Measurements from ENCODE around the gene TMEM61.

The TMEM61 gene

GRCh38 chr1:54996869-54997710, 16.7 kb downstream of the TMEM61 start:
- Mint-ChIP-seq H3K36me3 (ENCODE audit: low read depth) (no peaks in the 10 kb centered on the region), H3K4me1 (peaks cover 21% of the 10 kb centered on the region), H3K9me3 (no peaks in the 10 kb centered on the region), H3K27ac (no peak overlapping the region), H3K4me3 (no peak overlapping the region), H3K27me3 (peaks cover 42% of the 10 kb centered on the region)
- no peak for ATAC-seq
- DNase-seq = no peak

GRCh38 chr1:54997711-54997986, 17.2 kb downstream of the TMEM61 start:
- Mint-ChIP-seq H3K27ac (no peak overlapping the region), H3K9me3 (no peaks in the 10 kb centered on the region), H3K27me3 (peaks cover 42% of the 10 kb centered on the region), H3K36me3 (ENCODE audit: low read depth) (no peaks in the 10 kb centered on the region), H3K4me3 (no peak overlapping the region), H3K4me1 (peaks cover 21% of the 10 kb centered on the region)
- DNase-seq = no peak
- no peak for ATAC-seq

GRCh38 chr1:54998100-54998499, 17.7 kb downstream of the TMEM61 start:
- H3K4me3 Mint-ChIP-seq = no peak overlapping the region
- H3K27me3 Mint-ChIP-seq = peaks cover 42% of the 10 kb centered on the region
- no peaks in the 10 kb centered on the region for H3K36me3 Mint-ChIP-seq (ENCODE audit: low read depth)
- DNase-seq (no peak), ATAC-seq (no peak)
- no peak overlapping the region for H3K27ac Mint-ChIP-seq
- H3K9me3 Mint-ChIP-seq = no peaks in the 10 kb centered on the region
- H3K4me1 Mint-ChIP-seq = peaks cover 21% of the 10 kb centered on the region

- Mint-ChIP-seq H3K4me3 (no peak within 1 kb of the TSS), H3K36me3 (ENCODE audit: low read depth) (no peaks in the 10 kb centered on the region), H3K27ac (no peak within 1 kb of the TSS), H3K9me3 (no peaks in the 10 kb centered on the region), H3K4me1 (peaks cover 21% of the 10 kb centered on the region), H3K27me3 (peaks cover 42% of the 10 kb centered on the region)
- no peak for ATAC-seq
- no peak for DNase-seq
These were observed 18.2 kb downstream of the TMEM61 start, which contains the start of gene BSND for GRCh38 chr1:54998677-54999076. Gene BSND, plus strand, starts transcription at chr1:54998933. Its CDS starts 254 bp downstream, at chr1:54999187.

GRCh38 chr1:55000110-55001085, 20.0 kb downstream of the TMEM61 start:
- no peak overlapping the region for H3K4me3 Mint-ChIP-seq
- DNase-seq = no peak
- H3K27me3 Mint-ChIP-seq = peaks cover 36% of the 10 kb centered on the region
- H3K9me3 Mint-ChIP-seq = no peaks in the 10 kb centered on the region
- no peak for ATAC-seq
- no peak overlapping the region for H3K27ac Mint-ChIP-seq
- H3K36me3 Mint-ChIP-seq (ENCODE audit: low read depth) = no peaks in the 10 kb centered on the region
- peaks cover 17% of the 10 kb centered on the region for H3K4me1 Mint-ChIP-seq

- Mint-ChIP-seq H3K4me3 (no peak overlapping the region), H3K36me3 (ENCODE audit: low read depth) (no peaks in the 10 kb centered on the region), H3K27ac (no peak overlapping the region), H3K27me3 (peaks cover 27% of the 10 kb centered on the region), H3K4me1 (peaks cover 8% of the 10 kb centered on the region), H3K9me3 (no peaks in the 10 kb centered on the region)
- ATAC-seq = no peak
- DNase-seq = no peak
These were observed 20.9 kb downstream of the TMEM61 start for GRCh38 chr1:55001311-55001710.

- no peak overlapping the region for H3K27ac Mint-ChIP-seq
- DNase-seq = no peak
- no peak overlapping the region for H3K4me3 Mint-ChIP-seq
- H3K27me3 Mint-ChIP-seq = peaks cover 16% of the 10 kb centered on the region
- no peaks in the 10 kb centered on the region for H3K4me1 Mint-ChIP-seq
- no peaks in the 10 kb centered on the region for H3K9me3 Mint-ChIP-seq
- ATAC-seq = no peak
- H3K36me3 Mint-ChIP-seq (ENCODE audit: low read depth) = no peaks in the 10 kb centered on the region
These were observed 22.3 kb downstream of the TMEM61 start for GRCh38 chr1:55002686-55003085.

- DNase-seq (no peak), ATAC-seq (no peak)
- Mint-ChIP-seq H3K4me1 (no peaks in the 10 kb centered on the region), H3K36me3 (ENCODE audit: low read depth) (no peaks in the 10 kb centered on the region), H3K4me3 (no peak overlapping the region), H3K27ac (no peak overlapping the region), H3K27me3 (peaks cover 1% of the 10 kb centered on the region), H3K9me3 (no peaks in the 10 kb centered on the region)
These were observed 25.1 kb downstream of the TMEM61 start for GRCh38 chr1:55005351-55006140.

GRCh38 chr1:55006931-55007330, 26.5 kb downstream of the TMEM61 start:
- H3K4me1 Mint-ChIP-seq = no peaks in the 10 kb centered on the region
- H3K4me3 Mint-ChIP-seq = no peak overlapping the region
- no peak overlapping the region for H3K27ac Mint-ChIP-seq
- no peaks in the 10 kb centered on the region for H3K9me3 Mint-ChIP-seq
- H3K36me3 Mint-ChIP-seq (ENCODE audit: low read depth) = no peaks in the 10 kb centered on the region
- DNase-seq = no peak
- ATAC-seq = no peak
- no peaks in the 10 kb centered on the region for H3K27me3 Mint-ChIP-seq

- H3K27ac Mint-ChIP-seq = no peak overlapping the region
- H3K36me3 Mint-ChIP-seq (ENCODE audit: low read depth) = no peaks in the 10 kb centered on the region
- H3K4me1 Mint-ChIP-seq = no peaks in the 10 kb centered on the region
- H3K4me3 Mint-ChIP-seq = no peak overlapping the region
- H3K27me3 Mint-ChIP-seq = no peaks in the 10 kb centered on the region
- no peaks in the 10 kb centered on the region for H3K9me3 Mint-ChIP-seq
- DNase-seq (no peak), ATAC-seq (no peak)
These were observed 27.2 kb downstream of the TMEM61 start for GRCh38 chr1:55007625-55008024.

GRCh38 chr1:55010194-55010886, 29.9 kb downstream of the TMEM61 start:
- ATAC-seq = no peak
- H3K4me1 Mint-ChIP-seq = no peaks in the 10 kb centered on the region

GRCh38 chr1:55010887-55011217, 30.4 kb downstream of the TMEM61 start:
- ATAC-seq = no peak
- Mint-ChIP-seq H3K4me3 (no peak overlapping the region), H3K36me3 (ENCODE audit: low read depth) (no peaks in the 10 kb centered on the region), H3K9me3 (no peaks in the 10 kb centered on the region), H3K27ac (no peak overlapping the region), H3K4me1 (no peaks in the 10 kb centered on the region), H3K27me3 (peaks cover 6% of the 10 kb centered on the region)
- DNase-seq = no peak

More at GRCh38 chr1:55010194-55010886, 29.9 kb downstream of the TMEM61 start:
- H3K36me3 Mint-ChIP-seq (ENCODE audit: low read depth) = no peaks in the 10 kb centered on the region
- DNase-seq = no peak
- H3K27ac Mint-ChIP-seq = no peak overlapping the region
- H3K9me3 Mint-ChIP-seq = no peaks in the 10 kb centered on the region
- H3K27me3 Mint-ChIP-seq = peaks cover 4% of the 10 kb centered on the region
- no peak overlapping the region for H3K4me3 Mint-ChIP-seq

- Mint-ChIP-seq H3K36me3 (ENCODE audit: low read depth) (no peaks in the 10 kb centered on the region), H3K27ac (no peak overlapping the region), H3K27me3 (peaks cover 6% of the 10 kb centered on the region), H3K4me1 (no peaks in the 10 kb centered on the region), H3K9me3 (no peaks in the 10 kb centered on the region), H3K4me3 (no peak overlapping the region)
- DNase-seq = no peak
- ATAC-seq = no peak
These were observed 32.2 kb downstream of the TMEM61 start for GRCh38 chr1:55012661-55013060.

GRCh38 chr1:55015123-55015522, 34.7 kb downstream of the TMEM61 start:
- ATAC-seq (no peak), DNase-seq (no peak)
- H3K4me1 Mint-ChIP-seq = no peaks in the 10 kb centered on the region
- H3K27ac Mint-ChIP-seq = no peak overlapping the region
- H3K36me3 Mint-ChIP-seq (ENCODE audit: low read depth) = no peaks in the 10 kb centered on the region
- H3K4me3 Mint-ChIP-seq = no peak overlapping the region
- H3K27me3 Mint-ChIP-seq = peaks cover 10% of the 10 kb centered on the region
- no peaks in the 10 kb centered on the region for H3K9me3 Mint-ChIP-seq

All from activated naive CD8-positive, alpha-beta T cell treated with anti-CD3 and anti-CD28 coated beads, Interleukin-2, amount 50 U/mL, for 24 hours (primary cell).